GM18858 (cell line): Measurements from ENCODE around the gene SNAP25.

Source experiments
- ATAC-seq: cut with Tn5 transposase; IDR thresholded peaks from one replicate; pipeline ENCODE4 v1.9.1; 2021; ENCODE audit not compliant: unreplicated experiment

Gene SNAP25

GRCh38 chr20:10328897-10329255, 110.2 kb downstream of the SNAP25 start:
- ATAC-seq, result no peak

GRCh38 chr20:10329387-10330005, 110.9 kb downstream of the SNAP25 start:
- ATAC-seq, result no peak

GRCh38 chr20:10330071-10330470, 111.4 kb downstream of the SNAP25 start:
- no peak for ATAC-seq

- ATAC-seq, result no peak
Observed at GRCh38 chr20:10332656-10333415, 114.2 kb downstream of the SNAP25 start.

GRCh38 chr20:10336959-10337729, 118.5 kb downstream of the SNAP25 start:
- no peak for ATAC-seq

- no peak for ATAC-seq
Observed at GRCh38 chr20:10338426-10339180, 120.0 kb downstream of the SNAP25 start.

- no peak for ATAC-seq
Observed at GRCh38 chr20:10339609-10340008, 121.0 kb downstream of the SNAP25 start.

GRCh38 chr20:10342152-10342551, 123.5 kb downstream of the SNAP25 start:
- no peak for ATAC-seq

GRCh38 chr20:10344953-10345352, 126.3 kb downstream of the SNAP25 start:
- no peak for ATAC-seq

- no peak for ATAC-seq
Observed at GRCh38 chr20:10347086-10347880, 128.7 kb downstream of the SNAP25 start.

- ATAC-seq, result no peak
Observed at GRCh38 chr20:10349118-10349517, 130.5 kb downstream of the SNAP25 start.

- no peak for ATAC-seq
Observed at GRCh38 chr20:10350188-10350842, 131.7 kb downstream of the SNAP25 start.

- ATAC-seq, result no peak
Observed at GRCh38 chr20:10352934-10353824, 134.5 kb downstream of the SNAP25 start.

GRCh38 chr20:10356628-10357027, 138.0 kb downstream of the SNAP25 start:
- ATAC-seq, result no peak
